Neural cell (in vitro differentiated cells): ENCODE results near the gene VIPR1. TPM values are rescaled to one million over a fixed set of nuclear protein-coding genes. Genes with fewer than 3 reads are reported as not detected.

Experiments used
- H2AFZ ChIP-seq: fragments of 200-600, 300-800 bp; sonication (generic), shearing (Covaris generic); 2 replicates; pipeline ENCODE4 v1.6.0; 2014; ENCODE audit warnings: low read depth, mild to moderate bottlenecking, antibody characterized with exemption, low read length, moderate library complexity
- H3F3A ChIP-seq: fragments of 200-600 bp; shearing (Covaris generic); 2 replicates; pipeline ENCODE4 v1.6.1; 2016; ENCODE audit warnings: mild to moderate bottlenecking, moderate library complexity, mixed read lengths, antibody characterized with exemption, low read length; ENCODE audit not compliant: insufficient read depth, poor library complexity, severe bottlenecking
- H3K27ac ChIP-seq: fragments of 200-600, 300-800 bp; sonication (generic), shearing (Covaris generic); 2 replicates; pipeline ENCODE4 v1.5.1; 2014; ENCODE audit warnings: mild to moderate bottlenecking, low read length, moderate library complexity
- H3K27me3 ChIP-seq: fragments of 300-800, 200-600 bp; sonication (generic), shearing (Covaris generic); 2 replicates; pipeline ENCODE4 v1.6.0; 2014; ENCODE audit warnings: mild to moderate bottlenecking, low read depth, low read length, moderate library complexity; ENCODE audit not compliant: insufficient read depth
- H3K36me3 ChIP-seq: fragments of 300-800, 200-600 bp; sonication (generic), shearing (Covaris generic); 2 replicates; pipeline ENCODE4 v1.5.1; 2014; ENCODE audit warnings: mild to moderate bottlenecking, antibody characterized with exemption, low read length, moderate library complexity; ENCODE audit not compliant: insufficient read depth
- H3K4me2 ChIP-seq: fragments of 300-800, 200-600 bp; sonication (generic), shearing (Covaris generic); 2 replicates; pipeline ENCODE4 v1.6.0; 2014; ENCODE audit warnings: mild to moderate bottlenecking, low read length
- H3K4me3 ChIP-seq: fragments of 300-800, 200-600 bp; sonication (generic), shearing (Covaris generic); 2 replicates; pipeline ENCODE4 v1.5.1; 2014; ENCODE audit warnings: mild to moderate bottlenecking, low read length, moderate library complexity
- H3K79me2 ChIP-seq: fragments of 200-600 bp; shearing (Covaris generic); replicated peaks from 2 replicates; pipeline ENCODE4 v1.6.0; 2014; ENCODE audit warnings: mild to moderate bottlenecking, low read length, moderate library complexity; ENCODE audit not compliant: insufficient read depth
- H3K9ac ChIP-seq: fragments of 300-800, 200-600 bp; sonication (generic), shearing (Covaris generic); 2 replicates; pipeline ENCODE4 v1.6.1; 2016; ENCODE audit warnings: mild to moderate bottlenecking, low read length, mixed read lengths
- H3K9me2 ChIP-seq: fragments of 200-600 bp; shearing (Covaris generic); 2 replicates; pipeline ENCODE4 v1.6.1; 2016; ENCODE audit warnings: mild to moderate bottlenecking, low read length, mixed read lengths; ENCODE audit not compliant: insufficient read depth
- H3K9me3 ChIP-seq: fragments of 200-600, 300-800 bp; sonication (generic), shearing (Covaris generic); 2 replicates; pipeline ENCODE4 v1.6.1; 2016; ENCODE audit warnings: mild to moderate bottlenecking, mixed run types, low read length, moderate library complexity, mixed read lengths
- H4K20me1 ChIP-seq: fragments of 200-600 bp; shearing (Covaris generic); 2 replicates; pipeline ENCODE4 v1.6.1; 2016; ENCODE audit warnings: mild to moderate bottlenecking, mixed run types; ENCODE audit not compliant: insufficient read depth
- EP300 ChIP-seq: fragments of 450-650 bp; conservative IDR thresholded peaks from 2 replicates; pipeline ENCODE4 v1.6.1; 2014; ENCODE audit warnings: antibody characterized with exemption, mild to moderate bottlenecking, moderate library complexity; ENCODE audit not compliant: poor library complexity, severe bottlenecking
- EZH2 ChIP-seq: fragments of 200-600, 300-800 bp; shearing (Covaris generic), sonication (generic); IDR thresholded peaks from 2 replicates; pipeline ENCODE4 v1.6.1; 2014; ENCODE audit warnings: antibody characterized with exemption, low read length, borderline replicate concordance, mild to moderate bottlenecking; ENCODE audit not compliant: insufficient read depth, poor library complexity, severe bottlenecking
- MXI1 ChIP-seq: fragments of 450-650 bp; conservative IDR thresholded peaks from 2 replicates; pipeline ENCODE4 v1.6.1; 2014; ENCODE audit warnings: antibody characterized with exemption, mild to moderate bottlenecking; ENCODE audit not compliant: poor library complexity, severe bottlenecking
- POLR2AphosphoS5 ChIP-seq: IDR thresholded peaks from 2 replicates; pipeline ENCODE4 v1.6.1; 2012
- RAD21 ChIP-seq: fragments of 450-650 bp; conservative IDR thresholded peaks from 2 replicates; pipeline ENCODE4 v1.6.1; 2014; ENCODE audit warnings: antibody characterized with exemption, mild to moderate bottlenecking, moderate library complexity
- SMC3 ChIP-seq: fragments of 450-650 bp; conservative IDR thresholded peaks from 2 replicates; pipeline ENCODE4 v1.6.1; 2014; ENCODE audit warnings: antibody characterized with exemption, mild to moderate bottlenecking, moderate library complexity; ENCODE audit not compliant: poor library complexity
- TAF1 ChIP-seq: IDR thresholded peaks from 2 replicates; pipeline ENCODE4 v1.6.1; 2012; ENCODE audit warnings: low read depth
- polyA plus RNA-seq: library from polyadenylated mRNA; depleted of rRNA; stranded (reverse); fragments of >200 nt; gene quantifications from 2 replicates; pipeline ENCODE4 v1.2.3, GENCODE V29; 2014
- TF ChIP-seq, protein P1 (sequence below): IDR thresholded peaks from 2 replicates; pipeline ENCODE4 v1.6.1; 2012; ENCODE audit warnings: borderline replicate concordance
- TF ChIP-seq, protein P2 (sequence below): fragments of 450-650 bp; IDR thresholded peaks from 2 replicates; pipeline ENCODE4 v1.5.1; 2014; ENCODE audit warnings: antibody characterized with exemption, mild to moderate bottlenecking, moderate library complexity; ENCODE audit not compliant: poor library complexity, severe bottlenecking

VIPR1 gene
- polyA plus RNA-seq, 1 donor from 2014 or later: 1.6 TPM

DNA sequence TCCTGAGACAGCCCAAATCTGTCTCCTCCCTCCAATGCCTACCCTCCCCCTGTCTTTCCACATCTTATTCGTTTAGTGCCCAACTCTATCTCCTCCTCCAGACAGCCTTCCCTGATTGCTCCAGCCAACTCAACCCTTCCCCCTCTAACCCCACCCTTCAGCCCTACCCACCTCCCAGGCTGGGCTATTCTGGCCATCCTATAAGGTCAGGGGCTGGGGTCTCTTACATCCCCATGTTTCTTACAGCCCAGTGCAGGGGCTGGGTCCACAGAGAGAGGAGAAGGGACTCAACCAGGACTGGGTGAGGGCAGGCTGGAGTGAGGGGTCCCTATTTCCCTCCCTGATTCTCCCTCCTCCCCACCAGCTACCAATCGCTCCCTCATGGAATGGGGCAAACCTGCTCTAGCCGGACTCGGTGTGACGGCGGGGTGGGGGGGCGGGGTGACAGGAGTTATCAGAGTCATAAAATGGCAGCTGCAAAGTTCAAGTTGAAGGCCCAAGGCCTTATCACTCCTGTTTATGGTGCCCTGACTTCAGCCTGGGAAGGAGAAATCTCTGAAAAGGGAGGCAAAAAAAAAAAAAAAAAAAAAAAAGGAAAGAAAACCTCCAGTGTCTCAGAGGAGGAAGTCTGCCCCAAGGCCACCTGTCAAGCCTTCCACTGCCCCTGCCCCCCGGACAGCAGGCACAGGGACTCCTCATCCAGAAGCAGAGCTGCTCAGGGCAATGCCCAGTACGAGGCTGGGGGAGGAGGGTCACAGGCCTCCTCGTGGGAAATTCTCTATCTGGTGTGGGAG lies 2.1 kb downstream of the VIPR1 start:
- no peak overlapping the region for H3K9ac ChIP-seq
- H3K4me3 ChIP-seq: no peak overlapping the region
- no peaks in the 10 kb centered on the region for H3K36me3 ChIP-seq
- TF ChIP-seq TAF1: no peak
- no peak for TF ChIP-seq SMC3
- TF ChIP-seq EP300: no peak
- no peak for TF ChIP-seq POLR2AphosphoS5
- TF ChIP-seq, protein P1, sequence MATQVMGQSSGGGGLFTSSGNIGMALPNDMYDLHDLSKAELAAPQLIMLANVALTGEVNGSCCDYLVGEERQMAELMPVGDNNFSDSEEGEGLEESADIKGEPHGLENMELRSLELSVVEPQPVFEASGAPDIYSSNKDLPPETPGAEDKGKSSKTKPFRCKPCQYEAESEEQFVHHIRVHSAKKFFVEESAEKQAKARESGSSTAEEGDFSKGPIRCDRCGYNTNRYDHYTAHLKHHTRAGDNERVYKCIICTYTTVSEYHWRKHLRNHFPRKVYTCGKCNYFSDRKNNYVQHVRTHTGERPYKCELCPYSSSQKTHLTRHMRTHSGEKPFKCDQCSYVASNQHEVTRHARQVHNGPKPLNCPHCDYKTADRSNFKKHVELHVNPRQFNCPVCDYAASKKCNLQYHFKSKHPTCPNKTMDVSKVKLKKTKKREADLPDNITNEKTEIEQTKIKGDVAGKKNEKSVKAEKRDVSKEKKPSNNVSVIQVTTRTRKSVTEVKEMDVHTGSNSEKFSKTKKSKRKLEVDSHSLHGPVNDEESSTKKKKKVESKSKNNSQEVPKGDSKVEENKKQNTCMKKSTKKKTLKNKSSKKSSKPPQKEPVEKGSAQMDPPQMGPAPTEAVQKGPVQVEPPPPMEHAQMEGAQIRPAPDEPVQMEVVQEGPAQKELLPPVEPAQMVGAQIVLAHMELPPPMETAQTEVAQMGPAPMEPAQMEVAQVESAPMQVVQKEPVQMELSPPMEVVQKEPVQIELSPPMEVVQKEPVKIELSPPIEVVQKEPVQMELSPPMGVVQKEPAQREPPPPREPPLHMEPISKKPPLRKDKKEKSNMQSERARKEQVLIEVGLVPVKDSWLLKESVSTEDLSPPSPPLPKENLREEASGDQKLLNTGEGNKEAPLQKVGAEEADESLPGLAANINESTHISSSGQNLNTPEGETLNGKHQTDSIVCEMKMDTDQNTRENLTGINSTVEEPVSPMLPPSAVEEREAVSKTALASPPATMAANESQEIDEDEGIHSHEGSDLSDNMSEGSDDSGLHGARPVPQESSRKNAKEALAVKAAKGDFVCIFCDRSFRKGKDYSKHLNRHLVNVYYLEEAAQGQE: no peak
- TF ChIP-seq, protein P2, sequence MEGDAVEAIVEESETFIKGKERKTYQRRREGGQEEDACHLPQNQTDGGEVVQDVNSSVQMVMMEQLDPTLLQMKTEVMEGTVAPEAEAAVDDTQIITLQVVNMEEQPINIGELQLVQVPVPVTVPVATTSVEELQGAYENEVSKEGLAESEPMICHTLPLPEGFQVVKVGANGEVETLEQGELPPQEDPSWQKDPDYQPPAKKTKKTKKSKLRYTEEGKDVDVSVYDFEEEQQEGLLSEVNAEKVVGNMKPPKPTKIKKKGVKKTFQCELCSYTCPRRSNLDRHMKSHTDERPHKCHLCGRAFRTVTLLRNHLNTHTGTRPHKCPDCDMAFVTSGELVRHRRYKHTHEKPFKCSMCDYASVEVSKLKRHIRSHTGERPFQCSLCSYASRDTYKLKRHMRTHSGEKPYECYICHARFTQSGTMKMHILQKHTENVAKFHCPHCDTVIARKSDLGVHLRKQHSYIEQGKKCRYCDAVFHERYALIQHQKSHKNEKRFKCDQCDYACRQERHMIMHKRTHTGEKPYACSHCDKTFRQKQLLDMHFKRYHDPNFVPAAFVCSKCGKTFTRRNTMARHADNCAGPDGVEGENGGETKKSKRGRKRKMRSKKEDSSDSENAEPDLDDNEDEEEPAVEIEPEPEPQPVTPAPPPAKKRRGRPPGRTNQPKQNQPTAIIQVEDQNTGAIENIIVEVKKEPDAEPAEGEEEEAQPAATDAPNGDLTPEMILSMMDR: no peak
- TF ChIP-seq RAD21: no peak
- TF ChIP-seq EZH2: no peak
- TF ChIP-seq MXI1: no peak
- H3K27me3 ChIP-seq: peaks cover 45% of the 10 kb centered on the region
- no peak overlapping the region for H3K4me2 ChIP-seq
- no peak overlapping the region for H2AFZ ChIP-seq
- no peaks in the 10 kb centered on the region for H3K9me2 ChIP-seq
- H3K9me3 ChIP-seq: no peaks in the 10 kb centered on the region
- H3K79me2 ChIP-seq: no peaks in the 10 kb centered on the region
- no peak overlapping the region for H3K27ac ChIP-seq
- H4K20me1 ChIP-seq: no peaks in the 10 kb centered on the region
- H3F3A ChIP-seq: no peaks in the 10 kb centered on the region

DNA sequence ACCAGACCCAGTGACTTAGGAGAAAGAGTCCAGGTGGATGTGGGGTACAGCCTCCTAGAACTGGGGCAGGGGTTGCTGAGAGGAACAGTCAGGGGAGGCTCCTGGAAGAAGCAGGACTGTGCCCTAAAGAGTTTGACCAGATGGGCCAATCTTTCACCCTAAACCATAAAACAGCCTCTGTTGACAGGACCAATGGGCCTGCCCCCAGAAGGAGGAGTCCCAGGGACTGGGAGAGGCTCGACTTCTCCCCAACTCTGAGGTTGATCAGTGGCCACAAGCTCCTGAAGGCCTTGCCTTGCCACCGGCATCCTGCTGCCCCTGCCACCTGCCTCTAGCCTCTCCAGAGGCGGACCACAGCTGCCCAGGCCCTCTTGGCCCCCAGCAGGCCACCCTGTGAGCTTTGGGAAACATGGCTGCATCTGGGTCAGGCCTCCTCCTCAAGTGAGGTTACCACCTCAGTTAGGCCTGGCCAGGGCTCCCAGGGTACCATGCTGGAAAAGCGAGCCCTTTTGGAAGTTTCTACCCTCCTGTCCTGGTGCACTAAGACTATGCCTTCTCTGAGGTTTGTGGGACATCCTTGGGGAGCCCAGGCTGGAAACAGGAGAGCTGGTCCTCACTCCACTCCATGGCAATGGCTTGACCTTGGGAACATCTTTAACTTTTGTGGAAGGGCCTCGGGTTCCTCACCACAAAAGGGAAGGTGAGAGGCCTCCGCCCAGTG lies 2.8 kb downstream of the VIPR1 start:
- Histone ChIP-seq H4K20me1 (no peaks in the 10 kb centered on the region), H3K79me2 (no peaks in the 10 kb centered on the region), H3K9me3 (no peaks in the 10 kb centered on the region), H3K9me2 (no peaks in the 10 kb centered on the region), H3K4me2 (no peak overlapping the region), H3K36me3 (no peaks in the 10 kb centered on the region), H2AFZ (no peak overlapping the region), H3K27ac (no peak overlapping the region), H3K9ac (no peak overlapping the region), H3F3A (no peaks in the 10 kb centered on the region), H3K27me3 (peaks cover 38% of the 10 kb centered on the region), H3K4me3 (no peak overlapping the region)
- TF ChIP-seq, protein P1: no peak
- TF ChIP-seq, protein P2: no peak
- no peak for TF ChIP-seq TAF1
- TF ChIP-seq EZH2: no peak
- no peak for TF ChIP-seq EP300
- no peak for TF ChIP-seq RAD21
- no peak for TF ChIP-seq SMC3
- TF ChIP-seq POLR2AphosphoS5: no peak
- no peak for TF ChIP-seq MXI1
